ENCODE results near the gene AIMP1. TPM values are rescaled to one million over a fixed set of nuclear protein-coding genes. Genes with fewer than 3 reads are reported as not detected.

The AIMP1 gene
- total and polyA plus RNA-seq, 2 of the 13 experiments (the other 11 are each of a cell fraction or from before 2014, with no cell fraction given), result 28.6 to 82.9 TPM

- TF ChIP-seq ZNF558 (CRISPR knock-in tag; IDR thresholded peaks at IDR 0.05; ENCODE audit: borderline replicate concordance), result peak; percentile 46; the same call in 1 of the 2 replicates
- no peak for TF ChIP-seq SIX4 (CRISPR knock-in tag; IDR thresholded peaks at IDR 0.05)
- TF ChIP-seq ZFP36L2 (CRISPR knock-in tag; IDR thresholded peaks at IDR 0.05), result no peak
- no peak for TF ChIP-seq TP53 (CRISPR knock-in tag; conservative IDR thresholded peaks at IDR 0.05)
- 0 out of 2 replicates have a peak, but pooled peaks have one; percentile 53 for TF ChIP-seq MLLT10 (CRISPR knock-in tag; IDR thresholded peaks at IDR 0.05)
- TF ChIP-seq, protein P1, sequence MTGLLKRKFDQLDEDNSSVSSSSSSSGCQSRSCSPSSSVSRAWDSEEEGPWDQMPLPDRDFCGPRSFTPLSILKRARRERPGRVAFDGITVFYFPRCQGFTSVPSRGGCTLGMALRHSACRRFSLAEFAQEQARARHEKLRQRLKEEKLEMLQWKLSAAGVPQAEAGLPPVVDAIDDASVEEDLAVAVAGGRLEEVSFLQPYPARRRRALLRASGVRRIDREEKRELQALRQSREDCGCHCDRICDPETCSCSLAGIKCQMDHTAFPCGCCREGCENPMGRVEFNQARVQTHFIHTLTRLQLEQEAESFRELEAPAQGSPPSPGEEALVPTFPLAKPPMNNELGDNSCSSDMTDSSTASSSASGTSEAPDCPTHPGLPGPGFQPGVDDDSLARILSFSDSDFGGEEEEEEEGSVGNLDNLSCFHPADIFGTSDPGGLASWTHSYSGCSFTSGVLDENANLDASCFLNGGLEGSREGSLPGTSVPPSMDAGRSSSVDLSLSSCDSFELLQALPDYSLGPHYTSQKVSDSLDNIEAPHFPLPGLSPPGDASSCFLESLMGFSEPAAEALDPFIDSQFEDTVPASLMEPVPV (CRISPR knock-in tag; IDR thresholded peaks at IDR 0.05), result 0 out of 2 replicates have a peak, but pooled peaks have one; percentile 12
- no peak for TF ChIP-seq ZNF777 (CRISPR knock-in tag; IDR thresholded peaks at IDR 0.05)
- peak; percentile 35; the same call in 1 of the 2 replicates for TF ChIP-seq ATF7-NPFF (CRISPR knock-in tag; IDR thresholded peaks at IDR 0.05; ENCODE audit: low read depth)
- TF ChIP-seq ZBTB1 (CRISPR knock-in tag; IDR thresholded peaks at IDR 0.05; ENCODE audit: borderline replicate concordance), result no peak
- TF ChIP-seq NFE2 (CRISPR knock-in tag; IDR thresholded peaks at IDR 0.05), result no peak
- no peak for TF ChIP-seq ZBTB40 (IDR thresholded peaks at IDR 0.05)
- peak; percentile 74 for TF ChIP-seq ZBTB40 (CRISPR knock-in tag; IDR thresholded peaks at IDR 0.05)
- TF ChIP-seq ONECUT2 (CRISPR knock-in tag; IDR thresholded peaks at IDR 0.05), result no peak
- TF ChIP-seq PHF21A (CRISPR knock-in tag; IDR thresholded peaks at IDR 0.05), result peak; percentile 60; the same call in 1 of the 2 replicates
- no peak; the same call in 1 of the 2 replicates for TF ChIP-seq NFKBIZ (CRISPR knock-in tag; IDR thresholded peaks at IDR 0.05)
- TF ChIP-seq, protein P2, sequence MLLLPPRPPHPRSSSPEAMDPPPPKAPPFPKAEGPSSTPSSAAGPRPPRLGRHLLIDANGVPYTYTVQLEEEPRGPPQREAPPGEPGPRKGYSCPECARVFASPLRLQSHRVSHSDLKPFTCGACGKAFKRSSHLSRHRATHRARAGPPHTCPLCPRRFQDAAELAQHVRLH (CRISPR knock-in tag; IDR thresholded peaks at IDR 0.05; ENCODE audit: borderline replicate concordance, low read depth), result no peak
These were observed at the start of gene AIMP1, which contains the start of gene TBCK (continued) for GRCh38 chr4:106315968-106316772.

Data from HepG2 (cell line).